Measurements from ENCODE around the gene ZMYM5. TPM values are rescaled to one million over a fixed set of nuclear protein-coding genes. Genes with fewer than 3 reads are reported as not detected.
"Not testable (repeated sequence)": the region's sequence is repeated elsewhere in the genome, so short reads cannot be mapped to it uniquely, and the experiment has no call there.

The ZMYM5 gene
- total RNA-seq, 1 experiment from 2014 or later, result 7.9 TPM

GRCh38 chr13:19860884-19861655 is 2.4 kb downstream of the ZMYM5 start:
- Histone ChIP-seq H3K27me3 (ENCODE audit: control insufficient read depth, insufficient read depth, low read length) (no peaks in the 10 kb centered on the region), H3K4me3 (ENCODE audit: insufficient read depth, low read depth, low read length) (no peak overlapping the region), H3K36me3 (replicated peaks; ENCODE audit: control insufficient read depth, insufficient read depth, low read length) (peaks cover 3% of the 10 kb centered on the region; the same call in 1 of the 2 replicates)
- no peak for DNase-seq

GRCh38 chr13:19857637-19858036 is 5.8 kb downstream of the ZMYM5 start:
- not testable (repeated sequence) for H3K27me3 ChIP-seq (ENCODE audit: control insufficient read depth, insufficient read depth, low read length); H3K36me3 ChIP-seq (replicated peaks; ENCODE audit: control insufficient read depth, insufficient read depth, low read length); DNase-seq; H3K4me3 ChIP-seq (ENCODE audit: insufficient read depth, low read depth, low read length)

- no peaks in the 10 kb centered on the region for H3K27me3 ChIP-seq (ENCODE audit: control insufficient read depth, insufficient read depth, low read length)
- no peak overlapping the region for H3K4me3 ChIP-seq (ENCODE audit: insufficient read depth, low read depth, low read length)
- no peak for DNase-seq
- H3K36me3 ChIP-seq (replicated peaks; ENCODE audit: control insufficient read depth, insufficient read depth, low read length), result peaks cover 5% of the 10 kb centered on the region
Observed at GRCh38 chr13:19852766-19853165, 10.7 kb downstream of the ZMYM5 start.

GRCh38 chr13:19845758-19846157 is 17.7 kb downstream of the ZMYM5 start:
- Histone ChIP-seq H3K27me3 (ENCODE audit: control insufficient read depth, insufficient read depth, low read length) (no peaks in the 10 kb centered on the region), H3K36me3 (replicated peaks; ENCODE audit: control insufficient read depth, insufficient read depth, low read length) (no peaks in the 10 kb centered on the region; the same call in 1 of the 2 replicates), H3K4me3 (ENCODE audit: insufficient read depth, low read depth, low read length) (no peak overlapping the region)
- DNase-seq, result peak; percentile 17

GRCh38 chr13:19838865-19839275 is 24.6 kb downstream of the ZMYM5 start:
- no peak for DNase-seq
- H3K27me3 ChIP-seq (ENCODE audit: control insufficient read depth, insufficient read depth, low read length), result no peaks in the 10 kb centered on the region
- no peak overlapping the region for H3K4me3 ChIP-seq (ENCODE audit: insufficient read depth, low read depth, low read length)
- H3K36me3 ChIP-seq (replicated peaks; ENCODE audit: control insufficient read depth, insufficient read depth, low read length), result peaks cover 6% of the 10 kb centered on the region

GRCh38 chr13:19836472-19836871 is 27.0 kb downstream of the ZMYM5 start:
- Histone ChIP-seq H3K4me3 (ENCODE audit: insufficient read depth, low read depth, low read length) (no peak overlapping the region), H3K36me3 (replicated peaks; ENCODE audit: control insufficient read depth, insufficient read depth, low read length) (peaks cover 6% of the 10 kb centered on the region), H3K27me3 (ENCODE audit: control insufficient read depth, insufficient read depth, low read length) (no peaks in the 10 kb centered on the region)
- no peak for DNase-seq

- peaks cover 6% of the 10 kb centered on the region for H3K36me3 ChIP-seq (replicated peaks; ENCODE audit: control insufficient read depth, insufficient read depth, low read length)
- H3K27me3 ChIP-seq (ENCODE audit: control insufficient read depth, insufficient read depth, low read length), result no peaks in the 10 kb centered on the region
- H3K4me3 ChIP-seq (ENCODE audit: insufficient read depth, low read depth, low read length), result no peak overlapping the region
- DNase-seq, result no peak
Observed at GRCh38 chr13:19834704-19835103, 28.7 kb downstream of the ZMYM5 start.

GRCh38 chr13:19822673-19823072 is 40.8 kb downstream of the ZMYM5 start:
- H3K4me3 ChIP-seq (ENCODE audit: insufficient read depth, low read depth, low read length), result no peak overlapping the region

GRCh38 chr13:19818223-19818842 is 45.1 kb downstream of the ZMYM5 start:
- Histone ChIP-seq H3K36me3 (replicated peaks; ENCODE audit: control insufficient read depth, insufficient read depth, low read length) (peaks cover 2% of the 10 kb centered on the region; the same call in 1 of the 2 replicates), H3K4me3 (ENCODE audit: insufficient read depth, low read depth, low read length) (no peak overlapping the region), H3K27me3 (ENCODE audit: control insufficient read depth, insufficient read depth, low read length) (no peaks in the 10 kb centered on the region)
- peak; percentile 89 for DNase-seq

More at GRCh38 chr13:19822673-19823072, 40.8 kb downstream of the ZMYM5 start:
- no peak for DNase-seq
- Histone ChIP-seq H3K36me3 (replicated peaks; ENCODE audit: control insufficient read depth, insufficient read depth, low read length) (peaks cover 2% of the 10 kb centered on the region; the same call in 1 of the 2 replicates), H3K27me3 (ENCODE audit: control insufficient read depth, insufficient read depth, low read length) (no peaks in the 10 kb centered on the region)

- DNase-seq, result peak; percentile 8
- H3K4me3 ChIP-seq (ENCODE audit: insufficient read depth, low read depth, low read length), result no peak overlapping the region
- H3K27me3 ChIP-seq (ENCODE audit: control insufficient read depth, insufficient read depth, low read length), result no peaks in the 10 kb centered on the region
- H3K36me3 ChIP-seq (replicated peaks; ENCODE audit: control insufficient read depth, insufficient read depth, low read length), result peaks cover 2% of the 10 kb centered on the region; the same call in 1 of the 2 replicates
Observed at GRCh38 chr13:19817510-19818158, 45.8 kb downstream of the ZMYM5 start.

- no peaks in the 10 kb centered on the region for H3K27me3 ChIP-seq (ENCODE audit: control insufficient read depth, insufficient read depth, low read length)
- DNase-seq, result no peak
- no peak overlapping the region for H3K4me3 ChIP-seq (ENCODE audit: insufficient read depth, low read depth, low read length)
- H3K36me3 ChIP-seq (replicated peaks; ENCODE audit: control insufficient read depth, insufficient read depth, low read length), result peaks cover 2% of the 10 kb centered on the region; the same call in 1 of the 2 replicates
Observed at GRCh38 chr13:19817106-19817505, 46.3 kb downstream of the ZMYM5 start.

GRCh38 chr13:19815842-19816241 is 47.6 kb downstream of the ZMYM5 start:
- not testable (repeated sequence) for H3K36me3 ChIP-seq (replicated peaks; ENCODE audit: control insufficient read depth, insufficient read depth, low read length); H3K27me3 ChIP-seq (ENCODE audit: control insufficient read depth, insufficient read depth, low read length); H3K4me3 ChIP-seq (ENCODE audit: insufficient read depth, low read depth, low read length); DNase-seq

GRCh38 chr13:19810996-19811881 is 52.2 kb downstream of the ZMYM5 start:
- H3K27me3 ChIP-seq (ENCODE audit: control insufficient read depth, insufficient read depth, low read length), result no peaks in the 10 kb centered on the region
- H3K4me3 ChIP-seq (ENCODE audit: insufficient read depth, low read depth, low read length), result no peak overlapping the region
- DNase-seq, result no peak
- H3K36me3 ChIP-seq (replicated peaks; ENCODE audit: control insufficient read depth, insufficient read depth, low read length), result no peaks in the 10 kb centered on the region

GRCh38 chr13:19810151-19810550 is 53.3 kb downstream of the ZMYM5 start:
- Histone ChIP-seq H3K36me3 (replicated peaks; ENCODE audit: control insufficient read depth, insufficient read depth, low read length) (no peaks in the 10 kb centered on the region), H3K27me3 (ENCODE audit: control insufficient read depth, insufficient read depth, low read length) (no peaks in the 10 kb centered on the region), H3K4me3 (ENCODE audit: insufficient read depth, low read depth, low read length) (no peak overlapping the region)
- DNase-seq, result no peak

Measured in H7 (cell line).